ENCODE results near the gene U2AF2. TPM values are rescaled to one million over a fixed set of nuclear protein-coding genes. Genes with fewer than 3 reads are reported as not detected.

The U2AF2 gene
- total RNA-seq, 1 experiment from 2014 or later: 321 TPM

DNA sequence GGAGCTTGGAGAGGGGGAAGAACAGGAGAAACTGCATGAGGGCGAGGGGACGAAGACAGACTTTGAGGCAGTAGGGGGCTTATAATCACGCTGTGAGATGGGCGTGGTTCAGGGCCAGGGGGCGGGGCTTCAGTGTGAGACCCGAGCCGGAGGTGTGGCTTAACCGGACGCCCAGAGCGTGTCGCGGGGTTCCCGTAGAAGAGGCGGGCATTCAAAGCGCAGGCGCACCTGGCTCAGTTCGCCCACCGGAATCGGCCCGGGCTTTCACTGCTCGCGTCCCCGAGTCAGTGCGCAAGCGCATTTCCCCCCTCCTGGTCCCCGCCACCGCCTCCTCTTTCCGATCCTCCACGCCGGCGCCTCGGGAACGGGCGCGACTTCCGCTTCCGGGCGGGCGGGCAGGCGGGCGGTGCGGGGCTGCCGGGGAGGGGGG lies 49.6 kb upstream of the U2AF2 start:
- no peak overlapping the region for H3T11ph ChIP-seq (ENCODE audit: low read length)
- H3K18ac ChIP-seq (ENCODE audit: insufficient read length, low read depth, low read length): peak overlapping the region; percentile 68
- WGBS (ENCODE audit: extremely low coverage, insufficient read length, low lambda C conversion rate): no CpG with 5 or more reads among the region's 43 CpGs
- H3K23me2 ChIP-seq (ENCODE audit: insufficient read length, low read depth, low read length, poor library complexity, severe bottlenecking): peaks cover 8% of the 10 kb centered on the region
- no peaks in the 10 kb centered on the region for H3K9me3 ChIP-seq (ENCODE audit: control insufficient read depth, low read depth, low read length)
- peak overlapping the region; percentile 74 to 87 for H3K4me3 Mint-ChIP-seq
- peak overlapping the region; percentile 91 for H3K27ac ChIP-seq (ENCODE audit: insufficient read length, low read depth, low read length)
- H3K79me2 ChIP-seq (ENCODE audit: insufficient read depth, low read length): no peaks in the 10 kb centered on the region; the same call in 1 of the 2 replicates
- H3K36me3 Mint-ChIP-seq (ENCODE audit: insufficient read depth in 1 of 3, low read depth in 3 of 3): peaks cover 14 to 25% (median 23%) of the 10 kb centered on the region in 3 experiments
- H2AK5ac ChIP-seq (ENCODE audit: insufficient read length, low read length): no peak overlapping the region
- H2BK5ac ChIP-seq (ENCODE audit: insufficient read length, low read length): no peak overlapping the region
- H4K8ac ChIP-seq (replicated peaks; ENCODE audit: insufficient read length, low read depth, low read length): no peak overlapping the region
- peak overlapping the region; percentile 91 for H3K4me2 ChIP-seq (ENCODE audit: insufficient read depth, insufficient read length, low read length)
- H3K27me3 Mint-ChIP-seq (ENCODE audit: low read depth): no peaks in the 10 kb centered on the region
- no peak overlapping the region for H2AFZ ChIP-seq (ENCODE audit: low read length)
- H3K23ac ChIP-seq (ENCODE audit: insufficient read length, low read depth, low read length): no peak overlapping the region
- H2BK12ac ChIP-seq (ENCODE audit: insufficient read length, low read depth, low read length): no peak overlapping the region
- H3K4ac ChIP-seq (ENCODE audit: low read depth, low read length): no peak overlapping the region
- TF ChIP-seq, protein P1, sequence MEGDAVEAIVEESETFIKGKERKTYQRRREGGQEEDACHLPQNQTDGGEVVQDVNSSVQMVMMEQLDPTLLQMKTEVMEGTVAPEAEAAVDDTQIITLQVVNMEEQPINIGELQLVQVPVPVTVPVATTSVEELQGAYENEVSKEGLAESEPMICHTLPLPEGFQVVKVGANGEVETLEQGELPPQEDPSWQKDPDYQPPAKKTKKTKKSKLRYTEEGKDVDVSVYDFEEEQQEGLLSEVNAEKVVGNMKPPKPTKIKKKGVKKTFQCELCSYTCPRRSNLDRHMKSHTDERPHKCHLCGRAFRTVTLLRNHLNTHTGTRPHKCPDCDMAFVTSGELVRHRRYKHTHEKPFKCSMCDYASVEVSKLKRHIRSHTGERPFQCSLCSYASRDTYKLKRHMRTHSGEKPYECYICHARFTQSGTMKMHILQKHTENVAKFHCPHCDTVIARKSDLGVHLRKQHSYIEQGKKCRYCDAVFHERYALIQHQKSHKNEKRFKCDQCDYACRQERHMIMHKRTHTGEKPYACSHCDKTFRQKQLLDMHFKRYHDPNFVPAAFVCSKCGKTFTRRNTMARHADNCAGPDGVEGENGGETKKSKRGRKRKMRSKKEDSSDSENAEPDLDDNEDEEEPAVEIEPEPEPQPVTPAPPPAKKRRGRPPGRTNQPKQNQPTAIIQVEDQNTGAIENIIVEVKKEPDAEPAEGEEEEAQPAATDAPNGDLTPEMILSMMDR (conservative IDR thresholded peaks at IDR 0.05): no peak
- peak overlapping the region; percentile 74 for H3K14ac ChIP-seq (ENCODE audit: insufficient read depth, low read length)
- H3K9ac ChIP-seq (ENCODE audit: extremely low read depth, insufficient read length, low read length): no peak overlapping the region
- no peak overlapping the region for H4K91ac ChIP-seq (ENCODE audit: insufficient read length, low read depth, low read length)
- no peak overlapping the region for H2BK120ac ChIP-seq (ENCODE audit: low read depth, low read length, poor library complexity, severe bottlenecking)
- no peak overlapping the region for H3K56ac ChIP-seq (ENCODE audit: insufficient read length, low read depth, low read length)
- no peaks in the 10 kb centered on the region for H3K27me3 ChIP-seq (ENCODE audit: insufficient read depth, low read length)
- peak; percentile 97 for DNase-seq
- peaks cover 4% of the 10 kb centered on the region for H3K79me1 ChIP-seq (ENCODE audit: insufficient read depth, low read depth, low read length, poor library complexity, severe bottlenecking)
- peaks cover 33% of the 10 kb centered on the region in 2 experiments for H3K4me1 Mint-ChIP-seq
- H3K27ac Mint-ChIP-seq: peak overlapping the region; percentile 68 to 99 (median 98); a peak in 5 of 7 replicates
- H4K20me1 ChIP-seq (ENCODE audit: control insufficient read depth, insufficient read depth, insufficient read length): no peaks in the 10 kb centered on the region
- no peak overlapping the region for H2BK20ac ChIP-seq (ENCODE audit: low read depth, low read length, poor library complexity, severe bottlenecking)
- no peak overlapping the region for H4K5ac ChIP-seq (ENCODE audit: insufficient read length, low read depth, low read length)
- H2BK15ac ChIP-seq (ENCODE audit: low read depth, low read length): no peak overlapping the region
- H3K9me3 Mint-ChIP-seq: peaks cover 2 to 4% of the 10 kb centered on the region in 2 experiments; a peak in 1 of 5 replicates
- peaks cover 4% of the 10 kb centered on the region; the same call in 1 of the 2 replicates for H3K4me1 ChIP-seq (ENCODE audit: insufficient read depth, low read length)
